ENCODE results near the gene SLC25A10. TPM values are rescaled to one million over a fixed set of nuclear protein-coding genes. Genes with fewer than 3 reads are reported as not detected.
"Not testable (repeated sequence)": the region's sequence is repeated elsewhere in the genome, so short reads cannot be mapped to it uniquely, and the experiment has no call there.

The SLC25A10 gene
- total RNA-seq, 1 donor from 2014 or later: 6.7 TPM

- DNase-seq (ENCODE audit: low spot score): no peak
- Mint-ChIP-seq H3K4me1 (ENCODE audit: unreplicated experiment) (no peaks in the 10 kb centered on the region), H3K9me3 (ENCODE audit: unreplicated experiment) (no peaks in the 10 kb centered on the region), H3K27me3 (ENCODE audit: unreplicated experiment) (peaks cover 15% of the 10 kb centered on the region), H3K27ac (ENCODE audit: unreplicated experiment) (no peak overlapping the region), H3K36me3 (ENCODE audit: low read depth, unreplicated experiment) (no peaks in the 10 kb centered on the region), H3K4me3 (ENCODE audit: unreplicated experiment) (no peak overlapping the region)
- TF ChIP-seq CTCF (IDR thresholded peaks at IDR 0.05; ENCODE audit: unreplicated experiment): no peak
These were observed 23.4 kb downstream of the SLC25A10 start for GRCh38 chr17:81735264-81736102.

- no peaks in the 10 kb centered on the region for H3K9me3 Mint-ChIP-seq (ENCODE audit: unreplicated experiment)
- H3K27me3 Mint-ChIP-seq (ENCODE audit: unreplicated experiment): peaks cover 8% of the 10 kb centered on the region
- no peak for DNase-seq (ENCODE audit: low spot score)
- H3K27ac Mint-ChIP-seq (ENCODE audit: unreplicated experiment): no peak overlapping the region
- no peak overlapping the region for H3K4me3 Mint-ChIP-seq (ENCODE audit: unreplicated experiment)
- no peak for TF ChIP-seq CTCF (IDR thresholded peaks at IDR 0.05; ENCODE audit: unreplicated experiment)
- peaks cover 3% of the 10 kb centered on the region for H3K36me3 Mint-ChIP-seq (ENCODE audit: low read depth, unreplicated experiment)
- H3K4me1 Mint-ChIP-seq (ENCODE audit: unreplicated experiment): no peaks in the 10 kb centered on the region
These were observed 26.1 kb downstream of the SLC25A10 start for GRCh38 chr17:81737947-81738800.

DNA sequence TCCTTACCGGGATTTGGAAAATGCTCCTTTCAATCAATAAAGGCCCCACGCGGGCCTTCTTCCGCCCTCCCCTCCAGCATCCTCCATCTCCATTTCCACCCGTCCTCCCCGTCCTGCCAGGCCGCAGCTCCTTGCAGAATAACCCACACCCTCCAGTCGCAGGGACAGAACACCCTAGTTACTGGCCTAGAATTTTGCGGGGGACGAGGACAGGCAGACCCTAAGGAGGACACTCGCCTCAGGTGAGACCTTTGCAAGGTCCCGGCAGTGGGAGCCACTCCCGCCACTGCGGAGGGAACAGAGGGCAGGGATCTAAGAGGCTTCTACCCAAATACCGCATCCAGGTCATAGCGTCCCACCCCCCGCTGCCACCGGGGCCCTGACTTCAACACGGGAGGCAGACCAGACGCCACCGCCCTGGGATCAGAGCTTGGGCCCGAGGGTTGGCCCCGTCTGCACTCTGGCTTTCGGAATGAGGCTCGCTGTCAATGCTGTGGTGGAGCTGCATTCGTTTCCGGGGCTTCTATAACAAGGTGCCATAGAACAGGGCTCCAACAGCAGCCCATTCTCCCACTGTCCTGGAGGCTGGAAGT lies 26.8 kb downstream of the SLC25A10 start:
- Mint-ChIP-seq H3K4me3 (ENCODE audit: unreplicated experiment) (no peak overlapping the region), H3K27ac (ENCODE audit: unreplicated experiment) (no peak overlapping the region), H3K36me3 (ENCODE audit: low read depth, unreplicated experiment) (peaks cover 3% of the 10 kb centered on the region), H3K27me3 (ENCODE audit: unreplicated experiment) (peaks cover 4% of the 10 kb centered on the region), H3K9me3 (ENCODE audit: unreplicated experiment) (no peaks in the 10 kb centered on the region), H3K4me1 (ENCODE audit: unreplicated experiment) (no peaks in the 10 kb centered on the region)
- TF ChIP-seq CTCF (IDR thresholded peaks at IDR 0.05; ENCODE audit: unreplicated experiment): no peak
- no peak for DNase-seq (ENCODE audit: low spot score)

DNA sequence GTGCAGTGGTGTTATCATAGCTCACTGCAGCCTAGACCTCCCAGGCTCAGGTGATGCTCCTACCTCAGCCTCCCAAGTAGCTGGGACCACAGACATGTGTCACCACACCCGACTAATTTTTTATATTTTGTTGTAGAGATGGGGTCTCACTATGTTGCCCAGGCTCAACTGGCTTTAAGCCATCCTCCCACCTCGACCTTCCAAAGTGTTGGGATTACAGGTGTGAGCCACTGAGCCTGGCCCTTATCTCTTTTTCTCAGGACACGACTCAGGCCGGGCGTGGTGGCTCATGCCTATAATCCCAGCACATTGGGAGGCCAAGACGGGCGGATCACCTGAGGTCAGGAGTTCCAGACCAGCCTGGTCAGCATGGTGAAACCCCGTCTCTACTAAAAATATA lies 27.5 kb downstream of the SLC25A10 start:
- H3K4me3 Mint-ChIP-seq (ENCODE audit: unreplicated experiment); H3K4me1 Mint-ChIP-seq (ENCODE audit: unreplicated experiment); H3K36me3 Mint-ChIP-seq (ENCODE audit: low read depth, unreplicated experiment); H3K27me3 Mint-ChIP-seq (ENCODE audit: unreplicated experiment); DNase-seq (ENCODE audit: low spot score); H3K9me3 Mint-ChIP-seq (ENCODE audit: unreplicated experiment); H3K27ac Mint-ChIP-seq (ENCODE audit: unreplicated experiment): not testable (repeated sequence)

- no peak for DNase-seq (ENCODE audit: low spot score)
- Mint-ChIP-seq H3K27me3 (ENCODE audit: unreplicated experiment) (peaks cover 4% of the 10 kb centered on the region), H3K9me3 (ENCODE audit: unreplicated experiment) (no peaks in the 10 kb centered on the region), H3K27ac (ENCODE audit: unreplicated experiment) (no peak overlapping the region), H3K36me3 (ENCODE audit: low read depth, unreplicated experiment) (peaks cover 3% of the 10 kb centered on the region), H3K4me3 (ENCODE audit: unreplicated experiment) (no peak overlapping the region), H3K4me1 (ENCODE audit: unreplicated experiment) (no peaks in the 10 kb centered on the region)
- TF ChIP-seq CTCF (IDR thresholded peaks at IDR 0.05; ENCODE audit: unreplicated experiment): no peak
These were observed 28.4 kb downstream of the SLC25A10 start for GRCh38 chr17:81740395-81740961.

Data from endothelial cell (in vitro differentiated cells).